Neural progenitor cell (in vitro differentiated cells): Measurements from ENCODE around the gene ARMCX6.
"Not testable (repeated sequence)": the region's sequence is repeated elsewhere in the genome, so short reads cannot be mapped to it uniquely, and the experiment has no call there.

Experiments
- CTCF ChIP-seq: fragments of 200-600 bp; sonication (generic); IDR thresholded peaks from 2 replicates; pipeline ENCODE4 v1.5.1; 2017; ENCODE audit warnings: antibody characterized with exemption, mild to moderate bottlenecking
- EZH2 ChIP-seq: fragments of 200-600 bp; sonication (generic); IDR thresholded peaks from 2 replicates; pipeline ENCODE4 v1.6.1; 2017; ENCODE audit warnings: antibody characterized with exemption, mild to moderate bottlenecking, moderate library complexity

- TF ChIP-seq CTCF, EZH2: not testable (repeated sequence)
These were observed 18.2 kb downstream of the ARMCX6 start for GRCh38 chrX:101599592-101599991.
